Ovary (tissue), 3 donors: ENCODE data around the gene LCA5L.

Source experiments
- EP300 ChIP-seq: sonication (generic); formaldehyde crosslinking; IDR thresholded peaks from one replicate; pipeline ENCODE4 v1.6.1; 2017; ENCODE audit warnings: antibody characterized with exemption
- POLR2A ChIP-seq: fragments of 450-650 bp; IDR thresholded peaks from one replicate; pipeline ENCODE4 v1.6.1; 2017; ENCODE audit warnings: antibody characterized with exemption, mild to moderate bottlenecking, moderate library complexity
- TF ChIP-seq, protein P1 (sequence below), 3 donors: fragments of 450-650 bp in 2 of 3; fragments of 200-600 bp in 1 of 3; IDR thresholded peaks; one replicate each; pipeline versions ENCODE4 v1.5.1 to v1.8.0; 2016 to 2022; ENCODE audit warnings: antibody characterized with exemption in 3 of 3, mild to moderate bottlenecking in 1 of 3
- donor health status: DM: no; HTN: no; CAD: no.

DNA sequence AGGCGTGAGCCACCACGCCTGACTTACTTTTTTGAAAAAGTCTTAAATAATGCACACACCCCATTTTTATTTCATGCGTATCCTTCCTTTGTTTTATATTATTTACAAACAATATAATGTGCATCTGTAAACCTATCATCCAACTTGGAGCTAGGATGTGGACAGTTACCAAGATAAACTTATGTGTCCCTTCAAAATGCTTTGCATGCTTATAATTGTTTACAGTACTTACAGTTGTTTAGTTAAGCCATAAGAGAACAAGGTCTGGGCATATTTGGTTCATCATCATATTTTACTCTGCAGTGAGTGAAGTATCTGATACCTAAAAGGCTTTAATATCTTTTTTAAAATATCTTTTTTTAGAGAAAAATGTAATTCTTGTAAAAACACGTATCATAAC is 80.6 kb downstream of the LCA5L start:
- TF ChIP-seq, protein P1, sequence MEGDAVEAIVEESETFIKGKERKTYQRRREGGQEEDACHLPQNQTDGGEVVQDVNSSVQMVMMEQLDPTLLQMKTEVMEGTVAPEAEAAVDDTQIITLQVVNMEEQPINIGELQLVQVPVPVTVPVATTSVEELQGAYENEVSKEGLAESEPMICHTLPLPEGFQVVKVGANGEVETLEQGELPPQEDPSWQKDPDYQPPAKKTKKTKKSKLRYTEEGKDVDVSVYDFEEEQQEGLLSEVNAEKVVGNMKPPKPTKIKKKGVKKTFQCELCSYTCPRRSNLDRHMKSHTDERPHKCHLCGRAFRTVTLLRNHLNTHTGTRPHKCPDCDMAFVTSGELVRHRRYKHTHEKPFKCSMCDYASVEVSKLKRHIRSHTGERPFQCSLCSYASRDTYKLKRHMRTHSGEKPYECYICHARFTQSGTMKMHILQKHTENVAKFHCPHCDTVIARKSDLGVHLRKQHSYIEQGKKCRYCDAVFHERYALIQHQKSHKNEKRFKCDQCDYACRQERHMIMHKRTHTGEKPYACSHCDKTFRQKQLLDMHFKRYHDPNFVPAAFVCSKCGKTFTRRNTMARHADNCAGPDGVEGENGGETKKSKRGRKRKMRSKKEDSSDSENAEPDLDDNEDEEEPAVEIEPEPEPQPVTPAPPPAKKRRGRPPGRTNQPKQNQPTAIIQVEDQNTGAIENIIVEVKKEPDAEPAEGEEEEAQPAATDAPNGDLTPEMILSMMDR (IDR thresholded peaks at IDR 0.05), result no peak
- TF ChIP-seq POLR2A (no peak), EP300 (no peak)
